ENCODE data around the gene MTG2. TPM values are rescaled to one million over a fixed set of nuclear protein-coding genes. Genes with fewer than 3 reads are reported as not detected.

Gene MTG2
- total RNA-seq, 3 donors from 2014 or later, result 16.3 to 32.1 (median 25.6) TPM

- H3K36me3 ChIP-seq, result no peaks in the 10 kb centered on the region
- intact Hi-C loops (cut with DNase I; ENCODE audit: low total_unique reads), result no loop called here
- no peak for DNase-seq (ENCODE audit: low spot score in 2 of 2)
- TF ChIP-seq POLR2AphosphoS5 (IDR thresholded peaks at IDR 0.05) (no peak), CTCF (IDR thresholded peaks at IDR 0.05) (no peak), POLR2A (IDR thresholded peaks at IDR 0.05) (no peak)
- H3K4me1 ChIP-seq, result no peaks in the 10 kb centered on the region
- no peak overlapping the region for H3K4me3 ChIP-seq
- H3K9me3 ChIP-seq, result no peaks in the 10 kb centered on the region
- H3K27ac ChIP-seq, result no peak overlapping the region
- no peaks in the 10 kb centered on the region for H3K27me3 ChIP-seq
These were observed 10.2 kb upstream of the MTG2 start for GRCh38 chr20:62172666-62173065.

- no peaks in the 10 kb centered on the region for H3K36me3 ChIP-seq
- TF ChIP-seq POLR2AphosphoS5 (IDR thresholded peaks at IDR 0.05), result no peak
- no peak for TF ChIP-seq POLR2A (IDR thresholded peaks at IDR 0.05)
- no peak for TF ChIP-seq CTCF (IDR thresholded peaks at IDR 0.05)
- H3K4me3 ChIP-seq, result no peak overlapping the region
- no peaks in the 10 kb centered on the region for H3K27me3 ChIP-seq
- H3K4me1 ChIP-seq, result no peaks in the 10 kb centered on the region
- no peak overlapping the region for H3K27ac ChIP-seq
- intact Hi-C loops (cut with DNase I; ENCODE audit: low total_unique reads), result no loop called here
- no peaks in the 10 kb centered on the region for H3K9me3 ChIP-seq
- no peak for DNase-seq (ENCODE audit: low spot score in 2 of 2)
These were observed 8.6 kb upstream of the MTG2 start for GRCh38 chr20:62174021-62174804.

- Histone ChIP-seq H3K27me3 (no peaks in the 10 kb centered on the region), H3K9me3 (no peaks in the 10 kb centered on the region), H3K36me3 (no peaks in the 10 kb centered on the region), H3K4me1 (no peaks in the 10 kb centered on the region), H3K27ac (no peak overlapping the region), H3K4me3 (no peak overlapping the region)
- no peak for DNase-seq (ENCODE audit: low spot score in 2 of 2)
- intact Hi-C loops (cut with DNase I; ENCODE audit: low total_unique reads), result no loop called here
- TF ChIP-seq POLR2AphosphoS5 (IDR thresholded peaks at IDR 0.05), result no peak
- TF ChIP-seq CTCF (IDR thresholded peaks at IDR 0.05), result no peak
- no peak for TF ChIP-seq POLR2A (IDR thresholded peaks at IDR 0.05)
These were observed 7.8 kb upstream of the MTG2 start for GRCh38 chr20:62174870-62175624.

- Histone ChIP-seq H3K27me3 (no peaks in the 10 kb centered on the region), H3K4me1 (no peaks in the 10 kb centered on the region), H3K4me3 (no peak overlapping the region), H3K27ac (no peak overlapping the region), H3K36me3 (no peaks in the 10 kb centered on the region), H3K9me3 (no peaks in the 10 kb centered on the region)
- intact Hi-C loops (cut with DNase I; ENCODE audit: low total_unique reads), result no loop called here
- TF ChIP-seq POLR2A (IDR thresholded peaks at IDR 0.05), result no peak
- TF ChIP-seq CTCF (IDR thresholded peaks at IDR 0.05), result no peak
- TF ChIP-seq POLR2AphosphoS5 (IDR thresholded peaks at IDR 0.05), result no peak
- DNase-seq (ENCODE audit: low spot score in 2 of 2), result no peak
These were observed 7.1 kb upstream of the MTG2 start for GRCh38 chr20:62175711-62176110.

- intact Hi-C loops (cut with DNase I; ENCODE audit: low total_unique reads), result no loop called here
- TF ChIP-seq POLR2AphosphoS5 (IDR thresholded peaks at IDR 0.05) (no peak), POLR2A (IDR thresholded peaks at IDR 0.05) (no peak), CTCF (IDR thresholded peaks at IDR 0.05) (no peak)
- H3K27me3 ChIP-seq, result no peaks in the 10 kb centered on the region
- H3K27ac ChIP-seq, result no peak overlapping the region
- DNase-seq (ENCODE audit: low spot score in 2 of 2), result no peak
- H3K4me3 ChIP-seq, result no peak overlapping the region
- no peaks in the 10 kb centered on the region for H3K4me1 ChIP-seq
- H3K9me3 ChIP-seq, result no peaks in the 10 kb centered on the region
- H3K36me3 ChIP-seq, result no peaks in the 10 kb centered on the region
These were observed 6.0 kb upstream of the MTG2 start for GRCh38 chr20:62176866-62177265.
